Neural cell (in vitro differentiated cells): ENCODE measurements around the gene C5AR1.

Experiments used
- CTCF ChIP-seq: fragments of 450-650 bp; IDR thresholded peaks from 2 replicates; pipeline ENCODE4 v1.5.1; 2014; ENCODE audit warnings: antibody characterized with exemption, mild to moderate bottlenecking, moderate library complexity; ENCODE audit not compliant: poor library complexity, severe bottlenecking
- POLR2AphosphoS5 ChIP-seq: IDR thresholded peaks from 2 replicates; pipeline ENCODE4 v1.6.1; 2012
- REST ChIP-seq: IDR thresholded peaks from 2 replicates; pipeline ENCODE4 v1.6.1; 2012; ENCODE audit warnings: borderline replicate concordance

GRCh38 chr19:47341734-47342133, 32.1 kb downstream of the C5AR1 start:
- no peak for TF ChIP-seq POLR2AphosphoS5
- TF ChIP-seq REST = no peak
- TF ChIP-seq CTCF = no peak
